Measurements from ENCODE around the gene PPP1R12B. TPM values are rescaled to one million over a fixed set of nuclear protein-coding genes. Genes with fewer than 3 reads are reported as not detected.
"Not testable (repeated sequence)": the region's sequence is repeated elsewhere in the genome, so short reads cannot be mapped to it uniquely, and the experiment has no call there.

Gene PPP1R12B
- total and polyA plus RNA-seq, 2 donors (not counting 3 experiments of a cell fraction or from before 2014, with no cell fraction given), result 8.4 to 11.5 TPM

DNA sequence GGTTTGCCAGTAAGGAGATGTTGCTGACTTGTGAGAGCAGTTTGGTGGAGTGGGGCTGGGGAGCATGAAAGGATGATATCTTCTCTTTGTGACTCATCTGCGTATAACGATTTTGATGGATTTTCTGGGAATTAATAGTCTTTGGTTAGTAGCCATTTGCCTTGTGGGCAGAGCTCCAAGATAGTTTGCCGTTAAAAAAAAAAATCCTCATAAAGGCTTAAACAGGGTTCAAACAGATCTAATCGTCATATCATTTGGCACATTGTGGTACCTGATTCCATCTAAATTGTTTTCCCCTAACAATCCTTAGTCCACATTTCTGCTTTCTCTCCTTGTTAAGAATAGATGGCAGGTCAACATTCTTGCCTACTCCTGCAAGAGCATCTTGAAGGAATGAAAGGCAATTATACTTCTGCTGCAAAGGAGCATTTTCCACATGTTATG is 168.0 kb downstream of the PPP1R12B start:
- POLR2A ChIA-PET, result no interaction called here
- H2AFZ ChIP-seq (ENCODE audit: low read depth, low read length), result no peak overlapping the region
- dilution Hi-C loops (cut with MboI; ENCODE audit: extremely low pct_ligation_motif_present, low sequenced_read_pairs) (no loop called here), intact Hi-C loops (cut with micrococcal nuclease) (no loop called here)
- no peaks in the 10 kb centered on the region for H3K36me3 ChIP-seq (ENCODE audit: control insufficient read depth in 2 of 2, extremely low read depth in 1 of 2, insufficient read depth in 2 of 2, low read length in 2 of 2)
- H3K9me3 ChIP-seq (replicated peaks; ENCODE audit: control insufficient read depth, insufficient read depth, low read length), result no peaks in the 10 kb centered on the region
- H3K9ac ChIP-seq (replicated peaks; ENCODE audit: extremely low read depth, insufficient read depth, low read length), result no peak overlapping the region
- H3K9me1 ChIP-seq (replicated peaks; ENCODE audit: control insufficient read depth, extremely low read depth, insufficient read depth, low read length), result no peaks in the 10 kb centered on the region
- H3K27me3 ChIP-seq (ENCODE audit: control insufficient read depth in 2 of 2, insufficient read depth in 2 of 2, low read length in 2 of 2), result no peaks in the 10 kb centered on the region
- no TSS peak for BruUV-seq (replicated peaks)
- no peak overlapping the region for H3K4me3 ChIP-seq (replicated peaks in 1 of 3; ENCODE audit: insufficient read depth in 1 of 3, low read depth in 1 of 3, low read length in 3 of 3)
- no peak overlapping the region for H3K27ac ChIP-seq (ENCODE audit: insufficient read depth, low read depth, low read length)
- DNase-seq (ENCODE audit: low read depth, low spot score), result no peak
- no peaks in the 10 kb centered on the region for H3K4me1 ChIP-seq (ENCODE audit: control insufficient read depth, extremely low read depth, insufficient read depth, low read length)
- no peak overlapping the region for H3K4me2 ChIP-seq (ENCODE audit: insufficient read depth, low read length)
- no peak for TF ChIP-seq MYC (IDR thresholded peaks at IDR 0.05; ENCODE audit: low read depth, low read length)
- no peaks in the 10 kb centered on the region for H4K20me1 ChIP-seq (replicated peaks; ENCODE audit: control insufficient read depth, extremely low read depth, insufficient read depth, low read length)
- H3K79me2 ChIP-seq (ENCODE audit: control insufficient read depth, insufficient read depth, low read length), result no peaks in the 10 kb centered on the region
- FAIRE-seq, result no peak
- CTCF ChIA-PET, result interaction anchor here (0.7 to 1.6 kb wide), 2 partner anchors 10 to 52 kb away, joined by 3 read pairs; no protein-coding TSS in a partner anchor

DNA sequence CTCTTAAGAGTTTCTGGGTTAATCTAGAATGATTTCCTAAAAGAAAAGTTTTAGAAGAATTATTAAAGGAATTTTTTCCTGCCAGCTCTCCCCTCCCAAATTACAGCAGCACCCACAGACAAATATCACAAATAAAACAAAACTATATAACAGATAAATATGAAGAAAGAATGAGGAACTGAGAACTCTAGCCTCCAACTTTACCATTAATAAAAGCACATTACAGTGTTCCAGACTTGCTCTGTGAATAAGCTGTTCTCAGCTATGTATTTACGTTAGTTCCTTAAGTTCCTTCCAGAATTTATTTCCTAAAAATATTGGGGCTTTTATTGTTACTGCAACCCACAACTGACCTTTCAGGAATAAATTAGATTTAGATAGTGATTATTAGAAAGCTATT is 168.6 kb downstream of the PPP1R12B start:
- dilution Hi-C loops (cut with MboI; ENCODE audit: extremely low pct_ligation_motif_present, low sequenced_read_pairs); H3K4me3 ChIP-seq (replicated peaks in 1 of 3; ENCODE audit: insufficient read depth in 1 of 3, low read depth in 1 of 3, low read length in 3 of 3); H3K4me2 ChIP-seq (ENCODE audit: insufficient read depth, low read length); H4K20me1 ChIP-seq (replicated peaks; ENCODE audit: control insufficient read depth, extremely low read depth, insufficient read depth, low read length); H3K79me2 ChIP-seq (ENCODE audit: control insufficient read depth, insufficient read depth, low read length); H3K27ac ChIP-seq (ENCODE audit: insufficient read depth, low read depth, low read length); H3K9ac ChIP-seq (replicated peaks; ENCODE audit: extremely low read depth, insufficient read depth, low read length); DNase-seq (ENCODE audit: low read depth, low spot score); FAIRE-seq; H3K27me3 ChIP-seq (ENCODE audit: control insufficient read depth in 2 of 2, insufficient read depth in 2 of 2, low read length in 2 of 2); H3K36me3 ChIP-seq (ENCODE audit: control insufficient read depth in 2 of 2, extremely low read depth in 1 of 2, insufficient read depth in 2 of 2, low read length in 2 of 2); H3K4me1 ChIP-seq (ENCODE audit: control insufficient read depth, extremely low read depth, insufficient read depth, low read length); intact Hi-C loops (cut with micrococcal nuclease); BruUV-seq (replicated peaks); H3K9me3 ChIP-seq (replicated peaks; ENCODE audit: control insufficient read depth, insufficient read depth, low read length); H2AFZ ChIP-seq (ENCODE audit: low read depth, low read length); H3K9me1 ChIP-seq (replicated peaks; ENCODE audit: control insufficient read depth, extremely low read depth, insufficient read depth, low read length): not testable (repeated sequence)
- POLR2A ChIA-PET, result interaction anchor here (0.8 kb wide), 1 partner anchor 49 kb away, joined by 3 read pairs; no protein-coding TSS in a partner anchor
- CTCF ChIA-PET, result interaction anchor here (0.7 kb wide), 1 partner anchor 11 kb away, joined by 3 read pairs; no protein-coding TSS in a partner anchor

DNA sequence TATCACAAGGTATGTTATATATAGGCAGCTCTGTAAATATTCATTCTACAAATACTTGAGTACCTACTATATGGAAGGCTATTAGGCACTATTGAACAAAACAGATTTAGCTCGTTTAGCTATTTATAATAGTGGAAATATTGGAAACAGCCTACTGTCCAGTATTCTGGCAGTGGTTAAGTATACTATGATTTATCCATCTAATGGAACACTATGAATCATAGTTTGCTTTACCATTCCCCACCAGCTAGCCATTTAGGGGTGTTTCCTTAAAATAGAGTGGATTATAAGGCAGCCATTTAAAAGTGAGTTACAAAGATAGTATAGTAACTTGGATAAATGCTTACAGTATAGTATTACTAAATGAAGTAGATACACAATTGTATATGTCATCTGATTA is 169.7 kb downstream of the PPP1R12B start:
- H3K4me2 ChIP-seq (ENCODE audit: insufficient read depth, low read length); BruUV-seq (replicated peaks); H3K79me2 ChIP-seq (ENCODE audit: control insufficient read depth, insufficient read depth, low read length); intact Hi-C loops (cut with micrococcal nuclease); H3K4me1 ChIP-seq (ENCODE audit: control insufficient read depth, extremely low read depth, insufficient read depth, low read length); POLR2A ChIA-PET; H3K27ac ChIP-seq (ENCODE audit: insufficient read depth, low read depth, low read length); H3K36me3 ChIP-seq (ENCODE audit: control insufficient read depth in 2 of 2, extremely low read depth in 1 of 2, insufficient read depth in 2 of 2, low read length in 2 of 2); DNase-seq (ENCODE audit: low read depth, low spot score); H3K9me1 ChIP-seq (replicated peaks; ENCODE audit: control insufficient read depth, extremely low read depth, insufficient read depth, low read length); H3K4me3 ChIP-seq (replicated peaks in 1 of 3; ENCODE audit: insufficient read depth in 1 of 3, low read depth in 1 of 3, low read length in 3 of 3); H4K20me1 ChIP-seq (replicated peaks; ENCODE audit: control insufficient read depth, extremely low read depth, insufficient read depth, low read length); H3K9me3 ChIP-seq (replicated peaks; ENCODE audit: control insufficient read depth, insufficient read depth, low read length); H3K27me3 ChIP-seq (ENCODE audit: control insufficient read depth in 2 of 2, insufficient read depth in 2 of 2, low read length in 2 of 2); FAIRE-seq; dilution Hi-C loops (cut with MboI; ENCODE audit: extremely low pct_ligation_motif_present, low sequenced_read_pairs); H3K9ac ChIP-seq (replicated peaks; ENCODE audit: extremely low read depth, insufficient read depth, low read length); H2AFZ ChIP-seq (ENCODE audit: low read depth, low read length): not testable (repeated sequence)
- CTCF ChIA-PET, result interaction anchor here (0.8 kb wide), 1 partner anchor 201 kb away, joined by 3 read pairs; no protein-coding TSS in a partner anchor

DNA sequence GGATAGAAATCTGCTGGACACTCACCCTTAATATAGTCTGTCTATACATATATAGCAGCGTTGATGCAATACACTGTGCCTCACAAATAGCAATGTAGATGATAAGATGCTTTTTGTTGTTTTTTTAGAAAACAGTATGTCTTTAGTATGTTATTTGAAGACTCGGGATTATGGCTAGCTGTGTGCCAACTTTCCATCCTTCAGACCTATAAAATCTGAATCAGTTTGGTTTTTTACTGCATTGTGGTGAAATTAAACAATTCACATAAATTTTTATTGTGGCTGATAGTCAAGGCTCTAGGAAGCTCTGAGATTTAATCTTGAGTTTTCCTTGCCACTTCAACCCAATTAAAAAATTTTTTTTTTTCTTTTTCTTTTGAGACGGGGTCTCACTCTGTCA is 170.4 kb downstream of the PPP1R12B start:
- H3K9me1 ChIP-seq (replicated peaks; ENCODE audit: control insufficient read depth, extremely low read depth, insufficient read depth, low read length); H3K36me3 ChIP-seq (ENCODE audit: control insufficient read depth in 2 of 2, extremely low read depth in 1 of 2, insufficient read depth in 2 of 2, low read length in 2 of 2); POLR2A ChIA-PET; CTCF ChIA-PET; H3K27ac ChIP-seq (ENCODE audit: insufficient read depth, low read depth, low read length); H2AFZ ChIP-seq (ENCODE audit: low read depth, low read length); H3K79me2 ChIP-seq (ENCODE audit: control insufficient read depth, insufficient read depth, low read length); H3K9me3 ChIP-seq (replicated peaks; ENCODE audit: control insufficient read depth, insufficient read depth, low read length); DNase-seq (ENCODE audit: low read depth, low spot score); dilution Hi-C loops (cut with MboI; ENCODE audit: extremely low pct_ligation_motif_present, low sequenced_read_pairs); intact Hi-C loops (cut with micrococcal nuclease); H3K4me1 ChIP-seq (ENCODE audit: control insufficient read depth, extremely low read depth, insufficient read depth, low read length); H3K9ac ChIP-seq (replicated peaks; ENCODE audit: extremely low read depth, insufficient read depth, low read length); FAIRE-seq; H4K20me1 ChIP-seq (replicated peaks; ENCODE audit: control insufficient read depth, extremely low read depth, insufficient read depth, low read length); BruUV-seq (replicated peaks); H3K4me3 ChIP-seq (replicated peaks in 1 of 3; ENCODE audit: insufficient read depth in 1 of 3, low read depth in 1 of 3, low read length in 3 of 3); H3K27me3 ChIP-seq (ENCODE audit: control insufficient read depth in 2 of 2, insufficient read depth in 2 of 2, low read length in 2 of 2); H3K4me2 ChIP-seq (ENCODE audit: insufficient read depth, low read length): not testable (repeated sequence)
